NCI-H2081 (cell line): ENCODE results near the gene TMA7B.
"Not testable (repeated sequence)": the region's sequence is repeated elsewhere in the genome, so short reads cannot be mapped to it uniquely, and the experiment has no call there.

Source experiments
- DNase-seq, 2 experiments: peaks; one replicate each; lab custom pipeline; 2025; lab: John Stamatoyannopoulos, UW

TMA7B gene

GRCh38 chr22:39983346-39983745 lies 23.1 kb downstream of the TMA7B start:
- no peak for DNase-seq

- DNase-seq, result no peak
Observed at GRCh38 chr22:39984006-39984405, 23.8 kb downstream of the TMA7B start.

- DNase-seq, result no peak
Observed at GRCh38 chr22:39984746-39985145, 24.5 kb downstream of the TMA7B start.

- no peak for DNase-seq
Observed at GRCh38 chr22:39985383-39986035, 25.3 kb downstream of the TMA7B start.

- DNase-seq, result no peak
Observed at GRCh38 chr22:39988386-39989114, 28.4 kb downstream of the TMA7B start.

GRCh38 chr22:39989633-39990032 lies 29.4 kb downstream of the TMA7B start:
- DNase-seq, result no peak

GRCh38 chr22:39990686-39991085 lies 30.5 kb downstream of the TMA7B start:
- DNase-seq, result no peak

GRCh38 chr22:39991159-39991860 lies 31.1 kb downstream of the TMA7B start:
- DNase-seq, result no peak

- DNase-seq, result no peak
Observed at GRCh38 chr22:39992088-39992826, 32.1 kb downstream of the TMA7B start.

GRCh38 chr22:39992894-39993293 lies 32.7 kb downstream of the TMA7B start:
- not testable (repeated sequence) for DNase-seq

GRCh38 chr22:39994041-39994565 lies 33.9 kb downstream of the TMA7B start:
- DNase-seq, result no peak

- DNase-seq, result peak; percentile 28 to 43
Observed at GRCh38 chr22:39994566-39995392, 34.6 kb downstream of the TMA7B start, which contains the start of gene FAM83F. TSS of gene FAM83F (plus strand) at chr22:39994954. CDS start at chr22:39995043, 89 bp downstream.

GRCh38 chr22:39995393-39996252 lies 35.4 kb downstream of the TMA7B start:
- DNase-seq, result peak in 1 of 2 experiments; percentile 5

- no peak for DNase-seq
Observed at GRCh38 chr22:39996732-39997131, 36.5 kb downstream of the TMA7B start.

- DNase-seq, result no peak
Observed at GRCh38 chr22:39997421-39997820, 37.2 kb downstream of the TMA7B start.

GRCh38 chr22:39997939-39998726 lies 37.9 kb downstream of the TMA7B start:
- DNase-seq, result peak; percentile 88 to 89

- DNase-seq, result no peak
Observed at GRCh38 chr22:39999144-39999757, 39.1 kb downstream of the TMA7B start.

- DNase-seq, result no peak
Observed at GRCh38 chr22:40000171-40000570, 40.0 kb downstream of the TMA7B start.

- DNase-seq, result no peak
Observed at GRCh38 chr22:40001106-40001505, 40.9 kb downstream of the TMA7B start.
